ENCODE measurements around the gene DLG3.

DLG3 gene

GRCh38 chrX:70437921-70438665 lies 6.5 kb upstream of the DLG3 start:
- DNase-seq = no peak

- no peak for DNase-seq
Measured at GRCh38 chrX:70439016-70439415, 5.6 kb upstream of the DLG3 start.

- DNase-seq = no peak
Measured at GRCh38 chrX:70442224-70442623, 2.4 kb upstream of the DLG3 start.

- no peak for DNase-seq
Measured at GRCh38 chrX:70444946-70445656, 466 bp downstream of the DLG3 start.

- no peak for DNase-seq
Measured at GRCh38 chrX:70445951-70446350, 1.3 kb downstream of the DLG3 start.

GRCh38 chrX:70446380-70447350 lies 2.0 kb downstream of the DLG3 start:
- no peak for DNase-seq

- no peak for DNase-seq
Measured at GRCh38 chrX:70449457-70449966, 4.9 kb downstream of the DLG3 start.

GRCh38 chrX:70452143-70452733 lies 7.6 kb downstream of the DLG3 start:
- peak; percentile 68 for DNase-seq

- no peak for DNase-seq
Measured at GRCh38 chrX:70453024-70453618, 8.5 kb downstream of the DLG3 start.

GRCh38 chrX:70454441-70455365 lies 10.1 kb downstream of the DLG3 start:
- DNase-seq = peak; percentile 71

GRCh38 chrX:70455366-70456202 lies 10.9 kb downstream of the DLG3 start:
- peak; percentile 9 for DNase-seq

- DNase-seq = no peak
Measured at GRCh38 chrX:70456256-70456655, 11.6 kb downstream of the DLG3 start.

- no peak for DNase-seq
Measured at GRCh38 chrX:70461026-70461425, 16.4 kb downstream of the DLG3 start.

GRCh38 chrX:70464051-70464450 lies 19.4 kb downstream of the DLG3 start:
- no peak for DNase-seq

- DNase-seq = no peak
Measured at GRCh38 chrX:70466968-70467367, 22.3 kb downstream of the DLG3 start.

- no peak for DNase-seq
Measured at GRCh38 chrX:70468709-70469108, 24.1 kb downstream of the DLG3 start.

- no peak for DNase-seq
Measured at GRCh38 chrX:70470850-70471289, 26.2 kb downstream of the DLG3 start.

- DNase-seq = no peak
Measured at GRCh38 chrX:70476166-70476933, 31.7 kb downstream of the DLG3 start.

All from activated naive CD4-positive, alpha-beta T cell treated with Interleukin-2 at 50 U/mL for 16 hours (primary cell).